Muscle layer of duodenum (tissue), 2 donors: ENCODE data around the gene AKR1C1.
A peak's percentile ranks its signal among the peaks of the same experiment; 100 is the strongest.
"Not testable (repeated sequence)": the region's sequence is repeated elsewhere in the genome, so short reads cannot be mapped to it uniquely, and the experiment has no call there.

Experiments
- H3K27ac ChIP-seq: one replicate; pipeline ENCODE4 v1.7.0; 2013; ENCODE audit warnings: mild to moderate bottlenecking, low read length
- H3K27me3 ChIP-seq: one replicate; pipeline ENCODE4 v1.7.0; 2013; ENCODE audit warnings: low read depth, mild to moderate bottlenecking, control low read depth, low read length
- H3K36me3 ChIP-seq, 2 donors: one replicate each; pipeline ENCODE4 v1.7.0; 2013; ENCODE audit warnings: low read length in 2 of 2, control low read depth in 1 of 2, mild to moderate bottlenecking in 1 of 2; ENCODE audit not compliant: insufficient read depth in 2 of 2, control insufficient read depth in 1 of 2
- H3K4me1 ChIP-seq, 2 donors: one replicate each; pipeline ENCODE4 v1.7.0; 2013; ENCODE audit warnings: low read length in 2 of 2, mild to moderate bottlenecking in 2 of 2, control low read depth in 1 of 2, moderate library complexity in 1 of 2; ENCODE audit not compliant: insufficient read depth in 2 of 2, control insufficient read depth in 1 of 2
- H3K4me3 ChIP-seq, 2 donors: one replicate each; pipeline ENCODE4 v1.7.0; 2013; ENCODE audit warnings: low read length in 2 of 2, low read depth in 1 of 2, mild to moderate bottlenecking in 1 of 2
- H3K9me3 ChIP-seq, 2 donors: one replicate each; pipeline ENCODE4 v1.7.0; 2013; ENCODE audit warnings: low read length in 2 of 2, control low read depth in 1 of 2, mild to moderate bottlenecking in 1 of 2; ENCODE audit not compliant: control insufficient read depth in 1 of 2
- donor health status: healthy.

The AKR1C1 gene

DNA sequence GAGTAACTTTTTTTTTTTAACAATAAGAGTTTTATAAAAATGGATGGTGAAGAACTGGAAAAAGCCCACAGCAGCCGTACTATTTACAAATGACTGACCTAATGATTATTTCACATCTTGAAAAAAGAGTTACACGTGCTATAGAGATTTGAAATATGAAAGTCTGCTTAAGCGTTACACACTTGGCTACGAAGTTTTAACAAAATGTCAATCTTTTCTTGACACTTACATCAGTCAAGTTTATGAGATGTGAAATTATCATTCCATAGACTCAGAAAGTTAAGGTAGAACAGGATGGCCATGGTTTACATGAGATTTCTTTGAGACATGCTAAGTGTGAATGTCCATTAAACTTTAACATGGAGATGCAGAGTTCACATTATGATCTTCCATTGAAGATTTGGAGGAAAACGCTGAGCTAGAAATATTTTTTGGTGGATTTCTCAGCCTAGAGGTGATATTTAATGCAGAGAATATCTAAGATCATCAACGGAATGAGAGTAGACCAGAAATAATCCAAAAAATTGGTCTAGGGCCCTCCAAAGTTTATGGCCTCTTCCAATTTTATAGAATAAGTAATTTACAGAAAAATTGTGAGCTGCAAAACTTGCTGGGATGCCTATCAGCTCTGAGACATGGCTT, 24.9 kb downstream of the AKR1C1 start:
- not testable (repeated sequence) for H3K27me3 ChIP-seq, H3K4me3 ChIP-seq, H3K27ac ChIP-seq, H3K36me3 ChIP-seq, H3K9me3 ChIP-seq, H3K4me1 ChIP-seq

DNA sequence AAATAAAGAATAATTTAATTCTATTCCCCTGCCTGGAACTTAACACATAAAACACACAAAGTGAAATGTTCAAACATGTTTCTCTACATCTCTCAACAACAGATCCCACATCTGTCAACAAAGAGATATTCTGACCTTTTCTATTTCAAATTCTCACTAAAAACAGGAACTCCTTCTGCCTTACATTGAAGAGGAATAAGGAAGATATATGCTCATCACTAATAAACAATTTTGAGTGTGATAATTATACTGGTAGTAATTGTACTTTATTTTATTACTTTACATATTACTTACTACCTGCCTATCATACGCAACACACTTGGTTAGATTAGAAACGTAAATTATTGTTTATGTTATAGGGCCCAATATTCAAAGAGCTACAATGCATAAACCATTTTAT, 27.0 kb downstream of the AKR1C1 start:
- H3K4me1 ChIP-seq: no peaks in the 10 kb centered on the region
- no peaks in the 10 kb centered on the region for H3K27me3 ChIP-seq
- H3K9me3 ChIP-seq: no peaks in the 10 kb centered on the region
- no peak overlapping the region for H3K4me3 ChIP-seq
- no peaks in the 10 kb centered on the region for H3K36me3 ChIP-seq
- no peak overlapping the region for H3K27ac ChIP-seq

- not testable (repeated sequence) for H3K27me3 ChIP-seq, H3K4me3 ChIP-seq, H3K9me3 ChIP-seq, H3K4me1 ChIP-seq, H3K27ac ChIP-seq, H3K36me3 ChIP-seq
Observed at GRCh38 chr10:4991463-4991862, 28.2 kb downstream of the AKR1C1 start.

- not testable (repeated sequence) for H3K4me1 ChIP-seq, H3K36me3 ChIP-seq, H3K27me3 ChIP-seq, H3K9me3 ChIP-seq, H3K4me3 ChIP-seq, H3K27ac ChIP-seq
Observed at GRCh38 chr10:4992564-4992963, 29.3 kb downstream of the AKR1C1 start.

DNA sequence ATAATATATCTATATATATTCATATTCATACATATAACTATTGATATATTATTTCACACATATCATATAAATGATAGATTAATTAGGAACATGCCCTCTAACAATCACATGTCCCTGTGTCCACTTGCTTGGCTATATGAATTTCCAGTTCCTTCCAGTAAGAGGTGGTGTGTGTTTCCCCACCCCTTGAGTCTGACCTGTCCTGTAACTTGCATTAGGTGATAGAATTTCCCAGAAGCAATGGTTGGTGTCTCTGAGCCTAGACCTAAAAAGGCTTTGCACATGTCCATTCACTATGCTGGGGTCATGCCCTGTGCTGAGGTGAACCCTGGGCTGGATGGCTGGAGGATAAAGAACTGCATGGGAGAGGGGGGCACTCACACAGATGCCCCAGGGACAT, 31.0 kb downstream of the AKR1C1 start:
- not testable (repeated sequence) for H3K4me1 ChIP-seq, H3K27me3 ChIP-seq, H3K4me3 ChIP-seq, H3K36me3 ChIP-seq, H3K27ac ChIP-seq, H3K9me3 ChIP-seq

- Histone ChIP-seq H3K4me3 (no peak overlapping the region), H3K36me3 (no peaks in the 10 kb centered on the region), H3K4me1 (no peaks in the 10 kb centered on the region), H3K27ac (no peak overlapping the region), H3K9me3 (no peaks in the 10 kb centered on the region), H3K27me3 (no peaks in the 10 kb centered on the region)
Observed at GRCh38 chr10:4998671-4999070, 35.5 kb downstream of the AKR1C1 start.

DNA sequence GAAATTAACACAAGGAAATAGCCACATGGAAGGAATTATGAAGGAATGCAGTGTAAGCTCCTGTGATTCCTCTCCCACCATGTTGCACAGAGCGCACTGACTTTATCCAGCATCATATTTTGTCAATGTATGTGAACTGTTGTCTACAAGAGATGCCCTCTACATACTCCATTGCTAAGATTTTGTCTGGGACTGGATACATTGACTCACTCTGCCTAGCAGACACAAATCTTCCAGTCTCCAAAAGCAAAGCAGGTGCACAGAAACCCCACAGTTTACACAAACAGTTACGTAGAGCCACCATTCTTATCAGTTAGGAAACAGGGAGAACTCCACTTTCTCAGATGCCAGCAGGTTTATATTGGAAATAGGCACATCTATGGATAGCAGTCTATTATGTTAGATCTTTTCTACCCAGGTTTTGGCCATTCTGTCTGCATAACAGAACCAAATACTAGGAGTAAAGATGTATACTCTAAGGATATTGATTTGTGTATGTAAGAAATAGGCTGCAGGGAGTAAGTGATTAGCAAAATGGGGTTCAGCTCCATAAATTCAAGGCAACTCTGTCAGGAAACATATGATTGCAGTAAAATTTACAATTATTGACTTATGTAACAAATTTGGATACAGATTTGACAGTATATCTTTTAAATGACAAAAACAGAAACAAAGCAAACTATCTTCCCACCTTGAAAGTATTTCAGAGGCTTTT, 39.0 kb downstream of the AKR1C1 start:
- Histone ChIP-seq H3K36me3 (no peaks in the 10 kb centered on the region), H3K4me1 (no peaks in the 10 kb centered on the region), H3K4me3 (no peak overlapping the region), H3K27ac (no peak overlapping the region), H3K27me3 (no peaks in the 10 kb centered on the region), H3K9me3 (no peaks in the 10 kb centered on the region)

DNA sequence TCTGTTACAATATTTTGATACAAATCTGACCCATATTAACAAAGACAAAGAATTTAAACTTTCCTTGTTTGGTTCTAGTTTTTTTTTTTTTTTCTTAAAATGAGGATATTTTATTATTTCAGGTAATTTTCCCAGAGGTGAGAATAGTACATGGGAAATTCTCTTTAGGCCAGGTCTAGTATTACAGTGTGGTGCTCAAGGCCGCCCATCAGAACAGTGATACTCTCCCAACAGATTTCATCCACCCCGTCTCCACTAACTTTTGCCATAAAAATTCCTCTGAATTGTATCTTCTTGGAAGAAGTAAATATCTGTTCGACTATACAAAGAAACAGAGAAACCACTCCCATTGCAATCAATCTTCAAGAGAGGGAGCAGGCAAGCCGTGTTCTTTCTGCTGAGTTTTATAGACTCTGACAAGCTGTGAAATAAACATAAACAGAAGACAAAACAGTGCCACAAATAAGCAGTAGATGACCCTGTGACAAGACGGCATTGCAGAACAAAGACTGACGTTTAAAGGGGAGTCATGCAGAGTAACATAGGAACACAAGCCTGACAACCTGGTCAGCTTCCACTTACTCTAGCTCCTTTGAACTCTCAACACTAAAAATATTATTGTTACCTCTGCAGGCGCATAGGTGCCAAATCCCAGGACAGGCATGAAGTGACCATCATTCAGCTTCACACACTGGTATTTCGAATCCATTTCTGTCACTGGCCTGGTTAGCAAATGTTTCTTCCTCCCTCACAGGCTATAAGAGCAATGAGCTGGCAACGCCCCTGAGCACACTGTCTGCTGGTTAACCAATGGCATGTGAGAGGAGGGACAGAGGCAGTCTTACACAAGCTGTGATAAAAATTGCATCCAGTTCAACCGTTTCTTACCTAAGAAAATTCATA, 40.2 kb downstream of the AKR1C1 start, which contains the start of gene AKR1C2:
AKR1C2 (minus strand) TSS at position 731 of the 903 bp plus-strand sequence; CDS start at position 709, 22 bp downstream.
- H3K27me3 ChIP-seq, H3K36me3 ChIP-seq, H3K9me3 ChIP-seq, H3K27ac ChIP-seq, H3K4me1 ChIP-seq: not testable (repeated sequence)
- peak within 1 kb of the TSS in 1 of 2 donors; percentile 30 for H3K4me3 ChIP-seq

DNA sequence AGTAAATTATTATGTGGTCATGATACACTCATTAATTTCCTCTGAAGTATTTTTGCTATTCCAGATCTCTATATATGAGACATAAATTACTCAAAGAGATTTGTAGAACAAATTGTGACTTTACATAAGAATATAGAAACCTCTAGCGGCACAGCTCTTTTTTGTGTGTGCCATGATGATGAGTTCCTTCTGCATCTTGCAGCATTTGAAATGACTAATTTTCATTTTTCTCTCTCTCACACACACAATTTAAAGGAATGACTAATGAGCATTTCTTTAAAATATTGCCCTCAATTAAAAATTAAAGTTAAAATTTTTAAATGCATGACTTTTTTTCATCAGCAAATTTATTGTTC, 40.8 kb downstream of the AKR1C1 start:
- H3K4me1 ChIP-seq, H3K9me3 ChIP-seq, H3K27me3 ChIP-seq, H3K36me3 ChIP-seq, H3K4me3 ChIP-seq, H3K27ac ChIP-seq: not testable (repeated sequence)

- H3K27me3 ChIP-seq, H3K4me3 ChIP-seq, H3K4me1 ChIP-seq, H3K36me3 ChIP-seq, H3K27ac ChIP-seq, H3K9me3 ChIP-seq: not testable (repeated sequence)
Observed at GRCh38 chr10:5004501-5004900, 41.3 kb downstream of the AKR1C1 start.

DNA sequence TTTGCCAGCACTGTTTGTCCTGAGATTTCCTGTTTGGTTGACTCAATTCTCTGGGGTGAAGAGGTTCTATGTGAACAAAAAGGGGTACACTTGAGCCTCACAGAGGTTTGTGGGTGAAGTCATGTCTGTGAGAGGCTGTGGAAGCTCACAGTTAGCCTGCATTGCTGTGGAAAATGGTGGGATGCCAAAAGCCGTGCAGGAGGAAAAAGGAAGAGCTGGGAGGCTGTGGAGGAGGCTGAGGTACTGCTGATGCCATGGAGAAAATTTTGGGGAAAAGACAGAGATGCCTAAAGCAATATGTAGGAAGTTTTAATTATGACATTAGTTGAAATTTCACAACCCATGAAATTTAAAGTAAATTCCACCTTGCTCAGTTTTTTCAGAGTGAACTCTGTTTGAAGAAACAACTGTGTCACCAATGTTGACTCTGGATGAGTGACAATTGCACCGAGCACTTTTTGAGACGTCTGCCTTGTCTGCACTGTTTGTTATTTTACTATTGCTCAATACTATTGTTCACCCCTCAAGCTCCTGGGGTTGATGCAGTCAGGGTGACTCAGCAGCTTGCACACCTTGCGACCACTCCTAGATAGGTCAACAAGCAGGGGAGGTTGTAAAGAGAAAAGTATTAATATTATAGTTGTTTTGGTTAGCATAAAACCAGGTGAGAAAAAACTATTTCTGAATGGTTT, 45.8 kb downstream of the AKR1C1 start:
- not testable (repeated sequence) for H3K4me3 ChIP-seq, H3K27me3 ChIP-seq, H3K27ac ChIP-seq, H3K9me3 ChIP-seq, H3K36me3 ChIP-seq, H3K4me1 ChIP-seq
